ENCODE results near the gene RIPK3. TPM values are rescaled to one million over a fixed set of nuclear protein-coding genes. Genes with fewer than 3 reads are reported as not detected.

RIPK3 gene
- total RNA-seq, 1 donor from 2014 or later, result 1.4 TPM

Other genes with a start within 250 kb of the RIPK3 start
- 7.6 TPM in 2 replicates for gene PCK2, start 245.7 kb downstream of the RIPK3 start, total RNA-seq
- gene DCAF11, start 225.2 kb downstream of the RIPK3 start, total RNA-seq, result 67.9 and 68.9 TPM in 2 replicates
- 1.4 and 1.8 TPM in 2 replicates for gene NRL, start 225.0 kb downstream of the RIPK3 start, total RNA-seq
- 0.39 and 0.63 TPM in 2 replicates for gene FITM1, start 209.3 kb downstream of the RIPK3 start, total RNA-seq
- gene PSME1, start 203.8 kb downstream of the RIPK3 start, total RNA-seq, result 116 and 144 TPM in 2 replicates
- 16.4 and 23.1 TPM in 2 replicates for gene EMC9, start 198.4 kb downstream of the RIPK3 start, total RNA-seq
- gene PSME2, start 193.4 kb downstream of the RIPK3 start, total RNA-seq, result 119 and 163 TPM in 2 replicates
- gene RNF31, start 192.5 kb downstream of the RIPK3 start, total RNA-seq, result 20.4 and 31.1 TPM in 2 replicates
- 38.8 and 41.8 TPM in 2 replicates for gene IRF9, start 178.7 kb downstream of the RIPK3 start, total RNA-seq
- 1.0 and 1.7 TPM in 2 replicates for gene REC8, start 167.9 kb downstream of the RIPK3 start, total RNA-seq
- gene IPO4, start 151.2 kb downstream of the RIPK3 start, total RNA-seq, result 32.0 and 32.7 TPM in 2 replicates
- gene TM9SF1, start 144.6 kb downstream of the RIPK3 start, total RNA-seq, result 33.9 and 56.0 TPM in 2 replicates
- not detected in 2 replicates for gene TSSK4, start 134.3 kb downstream of the RIPK3 start, total RNA-seq
- gene CHMP4A, start 126.5 kb downstream of the RIPK3 start, total RNA-seq, result 11.7 and 15.9 TPM in 2 replicates
- 7.0 and 10.0 TPM in 2 replicates for gene MDP1, start 123.9 kb downstream of the RIPK3 start, total RNA-seq
- 172 and 193 TPM in 2 replicates for gene NEDD8, start 107.6 kb downstream of the RIPK3 start, total RNA-seq
- 81.9 and 90.5 TPM in 2 replicates for gene GMPR2, start 107.1 kb downstream of the RIPK3 start, total RNA-seq
- gene TINF2, start 97.4 kb downstream of the RIPK3 start, total RNA-seq, result 39.9 and 57.3 TPM in 2 replicates
- 0.38 and 0.64 TPM in 2 replicates for gene TGM1, start 76.8 kb downstream of the RIPK3 start, total RNA-seq
- gene RABGGTA, start 68.4 kb downstream of the RIPK3 start, total RNA-seq, result 10.7 and 19.7 TPM in 2 replicates
- gene DHRS1, start 40.2 kb downstream of the RIPK3 start, total RNA-seq, result 9.1 and 14.5 TPM in 2 replicates
- gene NOP9, start 40.1 kb downstream of the RIPK3 start, total RNA-seq, result 23.0 and 24.8 TPM in 2 replicates
- 1.5 and 2.4 TPM in 2 replicates for gene CIDEB, start 32.0 kb downstream of the RIPK3 start, total RNA-seq
- 2.1 and 3.2 TPM in 2 replicates for gene LTB4R2, start 29.9 kb downstream of the RIPK3 start, total RNA-seq
- 2.0 and 2.2 TPM in 2 replicates for gene LTB4R, start 28.5 kb downstream of the RIPK3 start, total RNA-seq
- gene ADCY4, start 4.9 kb downstream of the RIPK3 start, total RNA-seq, result 29.3 and 51.2 TPM in 2 replicates
- 0.76 and 1.0 TPM in 2 replicates for gene NFATC4, start 28.2 kb upstream of the RIPK3 start, total RNA-seq
- 3.3 and 4.2 TPM in 2 replicates for gene NYNRIN, start 59.0 kb upstream of the RIPK3 start, total RNA-seq
- gene CBLN3, start 89.7 kb upstream of the RIPK3 start, total RNA-seq, result 0.13 and 0.39 TPM in 2 replicates
- gene KHNYN, start 90.0 kb upstream of the RIPK3 start, total RNA-seq, result 36.2 and 42.5 TPM in 2 replicates
- gene SDR39U1, start 102.8 kb upstream of the RIPK3 start, total RNA-seq, result 5.0 and 8.5 TPM in 2 replicates
- not detected in 2 replicates for gene CMA1, start 168.3 kb upstream of the RIPK3 start, total RNA-seq
- gene CTSG, start 236.3 kb upstream of the RIPK3 start, total RNA-seq, result not detected in 2 replicates